ENCODE results near the gene TTR.

The TTR gene

DNA sequence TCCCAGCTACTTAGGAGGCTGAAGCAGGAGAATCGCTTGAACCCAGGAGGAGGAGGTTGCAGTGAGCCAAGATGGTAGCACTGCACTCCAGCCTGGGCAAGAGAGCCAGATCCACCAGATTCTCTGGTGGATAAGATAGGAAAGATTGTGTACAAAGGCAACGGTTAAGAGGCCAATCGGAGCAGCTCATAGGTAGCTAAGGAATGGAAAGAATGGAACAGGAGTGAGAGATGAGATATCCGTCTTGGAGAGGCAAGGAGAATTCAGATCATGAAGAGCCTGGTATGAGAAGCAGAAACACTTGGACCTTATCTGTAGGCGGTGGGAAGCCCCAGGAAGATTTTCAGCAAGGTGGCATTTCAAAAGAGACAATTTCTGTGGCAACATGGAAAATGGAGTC, 27.1 kb downstream of the TTR start:
- no peak for DNase-seq

DNA sequence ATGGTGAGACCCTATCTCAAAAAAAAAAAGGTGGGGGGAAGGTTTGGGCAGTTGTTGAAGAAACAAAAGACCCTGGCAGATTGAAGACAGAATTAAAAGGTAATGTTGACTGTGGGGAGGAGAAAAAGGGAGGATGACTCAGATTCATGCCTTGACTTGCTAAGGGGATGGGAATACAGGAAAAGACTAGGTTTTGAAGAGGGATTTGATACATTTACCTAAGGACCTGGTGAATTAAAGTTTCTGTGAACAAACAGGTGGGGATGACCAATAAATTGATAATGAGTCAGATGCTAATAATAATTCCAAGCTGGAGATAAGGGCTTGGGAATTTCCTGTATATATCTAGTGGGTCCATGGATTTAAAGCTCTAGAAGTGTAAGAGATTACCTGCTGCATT, 27.6 kb downstream of the TTR start:
- no peak for DNase-seq

DNA sequence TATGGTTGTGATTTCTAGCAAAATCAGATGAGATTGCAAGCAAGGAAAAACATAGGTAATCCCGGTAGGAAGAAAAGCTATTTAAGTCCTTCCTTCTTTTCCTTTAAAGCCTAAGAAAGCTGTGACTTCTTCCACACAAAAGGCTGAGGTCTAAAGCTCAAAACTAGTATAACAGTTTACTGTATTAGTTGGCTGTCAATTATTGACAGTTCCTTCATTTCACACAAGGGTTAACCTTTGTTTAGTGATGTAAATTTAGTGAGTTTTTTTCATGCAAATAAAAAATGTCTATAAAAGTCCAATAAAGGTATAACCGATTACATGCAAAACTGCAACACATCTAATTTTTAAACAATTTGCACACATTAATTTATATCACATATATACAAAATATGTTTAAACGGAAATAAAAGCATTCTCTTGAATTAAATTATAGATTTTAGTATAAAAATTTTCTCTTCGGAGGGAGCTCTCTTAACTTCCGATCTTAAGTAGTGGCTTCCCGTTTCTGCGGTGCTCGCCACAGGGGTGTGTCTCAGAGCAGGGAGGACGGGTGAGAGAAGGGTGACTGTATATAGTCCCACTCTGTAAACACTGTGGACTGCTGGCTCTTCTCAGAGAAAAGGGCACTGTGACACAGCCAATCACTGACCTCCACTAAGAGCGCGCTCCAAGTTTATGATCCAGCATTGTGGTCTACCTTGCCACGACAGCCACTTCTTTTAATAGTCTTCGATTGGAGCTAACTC, 33.4 kb downstream of the TTR start:
- DNase-seq: no peak

DNA sequence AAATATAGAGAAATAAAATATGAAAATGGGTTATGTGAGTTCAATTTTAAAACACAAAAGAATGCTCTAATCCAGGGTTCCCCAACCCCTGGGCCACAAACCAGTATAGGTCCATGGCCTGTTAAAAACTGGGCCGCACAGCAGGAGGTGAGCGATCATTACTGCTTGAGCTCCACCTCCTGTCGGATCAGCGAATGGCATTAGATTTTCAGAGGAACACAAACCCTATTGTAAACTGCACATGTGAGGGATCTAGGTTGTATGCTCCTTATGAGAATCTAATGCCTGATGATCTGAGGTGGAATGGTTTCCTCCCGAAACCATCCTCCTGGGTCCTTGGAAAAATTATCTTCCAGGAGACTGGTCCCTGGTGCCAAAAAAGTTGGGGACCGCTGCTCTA, 34.7 kb downstream of the TTR start:
- no peak for DNase-seq

DNA sequence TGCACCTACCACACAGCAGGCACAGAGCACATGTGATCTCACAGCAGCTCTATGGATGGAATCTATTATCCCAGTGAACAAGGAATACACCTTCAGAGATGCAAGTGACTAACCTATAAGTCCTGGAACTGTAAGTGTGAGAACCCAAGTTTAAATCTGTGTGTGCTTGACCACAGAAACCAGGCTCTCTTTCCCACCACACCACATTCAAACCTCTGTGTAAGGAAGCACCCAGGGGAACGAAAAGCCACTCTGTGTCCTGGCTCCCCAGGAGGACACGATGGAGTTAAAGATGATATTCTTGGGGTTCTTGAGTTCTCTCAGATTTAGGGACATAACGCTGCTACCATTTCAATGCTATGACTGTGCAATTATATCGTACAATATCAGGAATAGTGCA, 38.9 kb downstream of the TTR start:
- DNase-seq: no peak

DNA sequence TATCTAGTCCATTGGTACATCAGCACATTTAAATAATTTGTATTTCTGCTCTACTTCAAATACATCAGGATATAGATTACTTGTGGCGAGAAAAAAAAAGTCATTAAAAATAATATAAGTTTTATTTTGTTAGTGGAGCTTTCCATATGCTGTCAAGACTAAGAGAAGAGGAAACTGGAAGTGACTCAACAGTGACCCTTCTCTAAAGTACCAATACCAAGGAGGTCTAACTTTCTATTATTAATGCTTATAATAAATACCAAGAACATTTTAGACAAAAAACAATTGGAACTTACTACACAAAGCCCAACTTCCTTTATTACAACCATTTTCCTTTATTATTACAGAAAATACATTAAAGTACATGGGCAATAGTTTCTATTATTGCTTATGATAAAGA, 39.8 kb downstream of the TTR start:
- no peak for DNase-seq

DNA sequence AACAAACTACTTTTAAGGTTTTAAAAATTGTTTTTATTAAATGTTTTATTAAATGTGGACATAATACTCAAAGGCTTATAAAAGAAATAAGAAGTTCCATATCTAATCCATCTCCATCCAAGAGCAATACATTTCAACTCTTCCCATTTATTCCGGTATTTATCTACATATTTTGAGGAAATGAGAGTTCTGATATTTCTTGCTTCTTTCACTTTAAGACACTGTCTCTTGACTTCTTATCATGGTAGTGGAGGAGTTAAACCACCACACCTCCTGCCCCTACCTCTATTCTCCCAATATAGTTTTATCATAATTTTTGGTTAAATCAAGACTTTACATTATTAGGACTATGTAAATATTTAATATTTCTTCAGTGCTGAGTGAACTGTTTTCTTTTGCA, 40.7 kb downstream of the TTR start:
- DNase-seq: no peak

DNA sequence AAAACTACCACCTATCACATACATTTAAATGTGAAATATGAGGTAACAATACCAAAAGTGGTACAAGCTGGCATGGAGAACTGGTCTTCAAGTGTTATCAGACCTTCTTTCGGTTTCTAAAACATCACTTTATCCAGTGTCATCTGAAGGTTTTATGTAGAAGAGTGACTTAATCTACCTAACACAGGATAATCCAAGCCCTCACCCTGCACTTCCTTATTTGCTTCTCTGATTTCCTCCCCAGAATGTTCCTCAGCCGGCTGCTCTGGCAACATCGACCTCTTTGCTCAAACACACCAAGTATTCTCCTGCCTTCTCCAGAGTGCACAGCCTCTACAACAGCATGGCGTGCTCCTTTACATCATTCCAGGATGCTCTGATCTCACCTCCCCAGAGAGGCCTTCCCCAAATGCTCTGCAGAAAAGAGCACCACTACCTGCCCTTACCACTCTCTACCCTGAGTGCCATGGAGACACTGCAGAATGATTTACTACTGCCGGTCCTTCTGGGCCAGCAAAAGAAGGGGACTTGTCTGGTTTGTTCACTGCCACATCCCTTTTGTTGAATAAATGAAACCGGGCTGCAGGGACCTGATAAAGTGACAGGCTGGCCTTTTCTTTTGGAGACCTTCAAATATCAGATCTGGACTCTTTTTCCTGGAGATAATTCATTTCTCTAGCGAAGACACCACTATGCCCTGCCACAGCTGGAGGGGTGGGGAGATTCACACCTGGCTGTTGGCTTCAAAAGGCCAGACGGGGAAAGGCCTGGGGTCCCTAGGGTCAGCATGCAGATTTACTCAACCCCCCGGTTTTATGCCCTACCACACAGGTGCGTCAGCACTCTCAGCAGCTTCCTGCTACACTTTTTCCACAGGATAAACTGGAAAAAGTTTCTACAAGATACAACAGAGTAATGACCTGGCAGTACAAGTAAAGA, 42.0 kb downstream of the TTR start:
- DNase-seq: no peak

DNA sequence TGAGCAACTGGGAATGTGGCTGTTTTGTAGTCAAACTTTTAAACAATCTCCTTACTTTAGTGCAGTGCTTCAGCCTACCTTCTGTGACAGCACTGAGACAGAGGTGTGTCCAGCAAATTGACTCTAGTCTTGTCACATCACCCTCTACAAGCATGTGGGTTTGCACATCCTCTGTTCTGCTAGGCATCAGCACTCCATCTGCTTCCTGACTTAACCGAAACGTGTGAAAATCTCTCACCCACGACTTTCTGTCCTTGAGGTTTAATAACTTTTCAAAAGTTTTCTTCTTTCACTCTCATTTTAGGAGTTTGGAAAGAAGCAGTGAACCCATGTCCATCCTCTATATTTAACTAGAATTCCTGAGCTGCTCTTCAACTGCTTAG, 42.6 kb downstream of the TTR start:
- DNase-seq: no peak

DNA sequence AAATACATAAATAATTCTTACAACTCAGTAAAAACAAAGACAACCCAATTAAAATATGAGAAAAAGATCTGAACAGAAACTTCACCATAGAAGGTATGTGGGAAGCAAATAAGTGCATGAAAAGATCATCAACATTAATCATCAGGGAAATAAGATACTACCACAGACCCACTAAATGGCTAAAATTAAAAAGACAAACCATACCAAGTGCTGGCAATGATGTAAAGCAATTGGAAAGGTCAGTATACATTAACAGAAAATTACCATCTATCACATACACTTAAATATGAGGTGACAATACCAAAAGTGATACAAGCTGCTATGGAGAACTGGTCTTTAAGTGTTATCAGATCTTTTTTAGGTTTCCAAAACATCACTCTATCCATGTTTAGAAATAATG, 44.7 kb downstream of the TTR start:
- DNase-seq: no peak

DNA sequence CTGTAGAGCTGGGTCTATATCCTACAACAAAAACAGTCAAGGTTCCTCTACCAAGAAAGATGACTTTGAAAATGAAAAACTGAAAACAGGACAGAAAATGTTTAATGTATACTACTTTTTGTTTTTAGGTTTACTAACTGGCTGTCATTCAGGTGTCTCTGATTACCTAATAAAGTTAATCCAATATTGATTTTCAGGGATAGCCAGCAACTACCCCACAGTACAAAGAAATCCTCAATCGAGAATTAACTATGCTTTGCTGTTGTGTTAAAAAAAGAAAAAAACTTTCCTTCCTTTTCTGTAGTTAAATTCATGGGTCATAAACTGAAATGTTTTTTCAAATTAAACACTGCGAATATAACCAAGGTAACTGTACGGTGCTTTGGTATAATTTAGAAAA, 45.8 kb downstream of the TTR start:
- DNase-seq: no peak

DNA sequence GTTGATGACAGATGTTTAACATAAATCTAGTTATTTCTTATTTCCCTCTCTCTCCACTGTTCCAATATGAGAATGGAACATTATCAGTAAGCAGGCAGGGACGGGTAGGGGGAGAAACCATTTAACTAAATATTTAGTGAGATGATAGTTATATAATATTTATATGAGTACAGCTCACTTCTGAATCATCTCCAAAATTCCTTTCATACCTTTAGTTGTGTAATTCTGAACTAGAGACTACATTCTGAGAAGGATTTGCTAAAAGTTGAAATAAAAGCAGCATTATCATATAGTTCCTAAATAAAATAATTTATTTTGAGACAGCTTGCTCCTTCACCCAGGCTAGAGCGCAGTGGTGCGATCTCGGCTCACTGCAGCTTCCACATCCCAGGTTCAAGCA, 51.3 kb downstream of the TTR start:
- DNase-seq: no peak

DNA sequence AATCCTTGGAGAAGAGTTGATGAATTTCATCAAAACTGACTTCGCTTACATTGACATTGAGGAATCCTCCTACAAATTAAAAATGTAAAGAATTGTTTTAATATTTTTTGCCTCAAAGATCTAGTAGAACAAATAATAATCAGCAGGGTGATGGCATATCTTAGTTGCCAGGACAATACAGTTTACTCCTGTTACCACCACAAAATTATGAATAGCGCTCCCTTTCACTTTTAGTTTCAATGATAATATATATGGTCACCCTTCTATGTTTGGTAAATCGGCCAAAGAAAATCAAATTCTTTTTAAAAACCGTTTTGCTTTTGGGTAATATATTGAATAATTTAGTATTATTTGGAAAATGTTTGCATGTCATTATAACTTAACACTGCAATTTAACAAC, 53.7 kb downstream of the TTR start:
- no peak for DNase-seq

DNA sequence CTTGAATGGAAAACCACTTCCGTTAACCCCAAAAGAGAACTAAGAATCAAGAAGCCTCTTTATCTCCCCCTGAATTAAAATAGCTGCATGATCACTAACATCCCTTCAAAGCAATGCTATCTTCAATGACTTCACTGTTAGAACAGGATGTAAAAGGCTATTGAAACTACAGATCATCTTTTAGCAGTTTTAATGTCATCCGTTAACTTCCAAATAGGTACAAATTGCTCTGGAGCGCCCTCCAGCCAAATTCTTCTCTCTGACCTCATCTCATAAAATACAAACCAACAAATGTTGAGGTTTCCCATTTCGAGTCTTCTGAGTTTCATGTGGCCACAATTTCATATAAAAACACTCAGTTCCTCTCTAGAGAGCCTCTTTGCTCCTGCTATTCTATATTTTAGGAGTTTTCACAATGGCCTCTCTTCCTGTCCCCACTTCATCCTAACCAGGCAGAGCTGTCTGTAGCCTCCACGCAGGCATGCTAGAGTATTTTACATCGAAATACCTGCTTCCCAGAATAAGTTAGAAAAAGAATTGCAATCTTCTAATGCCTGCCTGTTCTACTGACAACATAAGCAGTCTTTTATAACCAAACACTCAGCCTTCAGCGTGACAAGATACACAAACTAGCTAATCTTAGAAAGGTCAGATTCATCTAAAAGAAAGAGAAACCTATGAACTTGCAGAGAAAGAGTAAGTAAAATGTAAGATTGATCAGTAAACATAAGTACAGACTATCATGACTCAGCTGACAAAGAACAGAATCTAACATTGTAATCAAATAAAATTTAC, 54.9 kb downstream of the TTR start:
- DNase-seq: no peak

DNA sequence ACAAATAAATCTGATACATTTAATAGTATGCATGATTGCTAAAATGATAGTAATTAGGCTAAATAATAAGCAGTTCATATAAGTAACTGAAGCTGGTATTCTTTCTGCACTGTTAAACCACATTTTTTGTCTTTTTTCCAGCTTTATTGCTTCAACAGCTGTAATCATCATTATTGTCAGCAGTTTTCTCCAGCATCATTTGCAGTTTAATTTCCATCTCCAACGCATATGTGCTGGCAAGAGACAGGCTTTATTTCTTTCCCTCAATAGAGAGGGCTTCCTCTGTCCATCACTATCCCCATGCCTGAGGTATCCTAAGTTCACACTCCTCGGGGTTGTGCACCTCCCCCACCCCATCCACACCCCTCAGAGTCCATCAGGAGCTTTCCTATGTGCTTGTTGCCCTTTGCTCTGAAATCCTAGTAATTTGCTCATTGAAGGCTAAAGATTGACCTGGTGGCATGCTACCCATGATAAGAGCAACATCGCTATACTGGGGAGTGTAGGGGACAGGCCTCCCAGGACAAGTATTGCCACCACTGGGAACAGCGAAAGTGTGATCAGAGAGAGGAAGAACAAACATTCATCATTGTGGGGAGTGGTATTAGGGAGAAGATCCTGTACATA, 55.6 kb downstream of the TTR start:
- DNase-seq: no peak

Measured in activated CD4-positive, CD25-positive, alpha-beta regulatory T cell treated with anti-CD3 and anti-CD28 coated beads, Interleukin-2, amount 50 U/mL, for 72 hours (primary cell).